H9 (cell line): ENCODE data around the gene AGK. TPM values are rescaled to one million over a fixed set of nuclear protein-coding genes. Genes with fewer than 3 reads are reported as not detected.

Source experiments
- DNase-seq: peaks from one replicate; pipeline ENCODE4 v3.0.0-alpha.2; 2017
- H2AFZ ChIP-seq: one replicate; pipeline ENCODE4 v1.6.1; 2013; ENCODE audit warnings: mild to moderate bottlenecking, low read length, control low read depth, moderate library complexity
- H2AK5ac ChIP-seq: 2 replicates; pipeline ENCODE4 v1.6.1; 2013; ENCODE audit warnings: low read length, control low read depth, mixed read lengths; ENCODE audit not compliant: insufficient read length
- H2BK120ac ChIP-seq: one replicate; pipeline ENCODE4 v1.6.1; 2013; ENCODE audit warnings: low read depth, mild to moderate bottlenecking, low read length, control low read depth, inconsistent platforms; ENCODE audit not compliant: poor library complexity, severe bottlenecking
- H2BK12ac ChIP-seq: 2 replicates; pipeline ENCODE4 v1.6.1; 2013; ENCODE audit warnings: low read length, control low read depth, mixed read lengths, low read depth; ENCODE audit not compliant: insufficient read length
- H2BK15ac ChIP-seq: 2 replicates; pipeline ENCODE4 v1.6.1; 2013; ENCODE audit warnings: low read depth, low read length, control low read depth
- H2BK20ac ChIP-seq: one replicate; pipeline ENCODE4 v1.6.1; 2013; ENCODE audit warnings: low read depth, mild to moderate bottlenecking, low read length, control low read depth, inconsistent platforms; ENCODE audit not compliant: poor library complexity, severe bottlenecking
- H2BK5ac ChIP-seq: 2 replicates; pipeline ENCODE4 v1.6.1; 2013; ENCODE audit warnings: low read length, control low read depth, mixed read lengths; ENCODE audit not compliant: insufficient read length
- H3K14ac ChIP-seq: 2 replicates; pipeline ENCODE4 v1.6.1; 2013; ENCODE audit warnings: low read length, control low read depth; ENCODE audit not compliant: insufficient read depth
- H3K18ac ChIP-seq: 2 replicates; pipeline ENCODE4 v1.6.1; 2013; ENCODE audit warnings: low read depth, mild to moderate bottlenecking, mixed read lengths, low read length, control low read depth; ENCODE audit not compliant: insufficient read length
- H3K23ac ChIP-seq: 2 replicates; pipeline ENCODE4 v1.6.1; 2013; ENCODE audit warnings: low read length, control low read depth, mixed read lengths, low read depth; ENCODE audit not compliant: insufficient read length
- H3K23me2 ChIP-seq: 2 replicates; pipeline ENCODE4 v1.6.1; 2013; ENCODE audit warnings: low read depth, mild to moderate bottlenecking, mixed read lengths, low read length, control low read depth; ENCODE audit not compliant: insufficient read length, poor library complexity, severe bottlenecking
- H3K27ac ChIP-seq: 2 replicates; pipeline ENCODE4 v1.5.1; 2013; ENCODE audit warnings: low read length, control low read depth, mixed read lengths, low read depth; ENCODE audit not compliant: insufficient read length
- H3K27me3 ChIP-seq: 2 replicates; pipeline ENCODE4 v1.6.1; 2013; ENCODE audit warnings: low read length, control low read depth, inconsistent platforms; ENCODE audit not compliant: insufficient read depth
- H3K4ac ChIP-seq: 2 replicates; pipeline ENCODE4 v1.6.1; 2013; ENCODE audit warnings: low read depth, mild to moderate bottlenecking, control low read depth, inconsistent platforms, low read length, moderate library complexity
- H3K4me1 ChIP-seq: 2 replicates; pipeline ENCODE4 v1.6.1; 2013; ENCODE audit warnings: low read length, control low read depth, inconsistent platforms; ENCODE audit not compliant: insufficient read depth
- H3K4me2 ChIP-seq: 2 replicates; pipeline ENCODE4 v1.6.1; 2013; ENCODE audit warnings: low read length, control low read depth, mixed read lengths; ENCODE audit not compliant: insufficient read length, insufficient read depth
- H3K56ac ChIP-seq: 2 replicates; pipeline ENCODE4 v1.6.1; 2013; ENCODE audit warnings: low read depth, mild to moderate bottlenecking, mixed read lengths, low read length, control low read depth; ENCODE audit not compliant: insufficient read length
- H3K79me1 ChIP-seq: 2 replicates; pipeline ENCODE4 v1.6.1; 2013; ENCODE audit warnings: low read depth, mild to moderate bottlenecking, moderate library complexity, low read length, control low read depth, inconsistent platforms; ENCODE audit not compliant: insufficient read depth, poor library complexity, severe bottlenecking
- H3K79me2 ChIP-seq: 2 replicates; pipeline ENCODE4 v1.6.1; 2013; ENCODE audit warnings: low read length, control low read depth, inconsistent platforms; ENCODE audit not compliant: insufficient read depth
- H3K9ac ChIP-seq: 2 replicates; pipeline ENCODE4 v1.6.1; 2013; ENCODE audit warnings: low read length, control low read depth, mixed read lengths; ENCODE audit not compliant: insufficient read length; ENCODE audit errors: extremely low read depth
- H3K9me3 ChIP-seq: one replicate; pipeline ENCODE4 v1.6.1; 2013; ENCODE audit warnings: low read depth, low read length, inconsistent platforms; ENCODE audit not compliant: control insufficient read depth
- H3T11ph ChIP-seq: one replicate; pipeline ENCODE4 v1.6.1; 2013; ENCODE audit warnings: mild to moderate bottlenecking, low read length, control low read depth, inconsistent platforms
- H4K20me1 ChIP-seq: one replicate; pipeline ENCODE4 v1.6.1; 2013; ENCODE audit not compliant: control insufficient read depth, insufficient read length, insufficient read depth
- H4K5ac ChIP-seq: 2 replicates; pipeline ENCODE4 v1.6.1; 2013; ENCODE audit warnings: low read depth, mild to moderate bottlenecking, mixed read lengths, low read length, control low read depth; ENCODE audit not compliant: insufficient read length
- H4K8ac ChIP-seq: replicated peaks from 2 replicates; pipeline ENCODE4 v1.6.1; 2013; ENCODE audit warnings: low read length, control low read depth, mixed read lengths, low read depth; ENCODE audit not compliant: insufficient read length
- H4K91ac ChIP-seq: 2 replicates; pipeline ENCODE4 v1.6.1; 2013; ENCODE audit warnings: low read depth, mild to moderate bottlenecking, moderate library complexity, mixed read lengths, low read length, control low read depth; ENCODE audit not compliant: insufficient read length
- H3K27ac Mint-ChIP-seq, 3 experiments: 2 replicates in 2 of 3; 3 replicates in 1 of 3; pipeline ENCODE4 v1.8.0; 2020 to 2021; ENCODE audit warnings: mixed read lengths in 3 of 3, mild to moderate bottlenecking in 1 of 3, moderate library complexity in 1 of 3
- H3K27me3 Mint-ChIP-seq: 2 replicates; pipeline ENCODE4 v1.8.0; 2021; ENCODE audit warnings: low read depth, mild to moderate bottlenecking, moderate library complexity, mixed read lengths
- H3K36me3 Mint-ChIP-seq, 3 experiments: 2 replicates in 2 of 3; 3 replicates in 1 of 3; pipeline ENCODE4 v1.8.0; 2020 to 2021; ENCODE audit warnings: low read depth in 3 of 3, mixed read lengths in 3 of 3; ENCODE audit not compliant: insufficient read depth in 1 of 3
- H3K4me1 Mint-ChIP-seq, 2 experiments: 2 replicates each; pipeline ENCODE4 v1.8.0; 2020; ENCODE audit warnings: mixed read lengths in 2 of 2
- H3K4me3 Mint-ChIP-seq, 2 experiments: 2 replicates in 1 of 2; 3 replicates in 1 of 2; pipeline ENCODE4 v1.8.0; 2020 to 2021; ENCODE audit warnings: mild to moderate bottlenecking in 2 of 2, mixed read lengths in 2 of 2, moderate library complexity in 1 of 2
- H3K9me3 Mint-ChIP-seq, 2 experiments: 2 replicates in 1 of 2; 3 replicates in 1 of 2; pipeline ENCODE4 v1.8.0; 2020; ENCODE audit warnings: mild to moderate bottlenecking in 2 of 2, mixed read lengths in 2 of 2, moderate library complexity in 1 of 2
- CTCF ChIP-seq: fragments of 200-600 bp; sonication (generic); conservative IDR thresholded peaks from 3 replicates; pipeline ENCODE4 v1.8.0; 2021; ENCODE audit warnings: antibody characterized with exemption, mild to moderate bottlenecking
- WGBS: extraction: QIAGEN DNeasy Blood & Tissue Kit; methylation state at CpG from one replicate; pipeline ENCODE4 v1.1.7; 2013; ENCODE audit warnings: missing lambda C conversion rate, low lambda C conversion rate, mixed read lengths; ENCODE audit not compliant: insufficient read length; ENCODE audit errors: extremely low coverage; 5-methylcytosine and 5-hydroxymethylcytosine counted together
- total RNA-seq: library from RNA; stranded (reverse); gene quantifications from 2 replicates; pipeline ENCODE4 v1.2.1, GENCODE V29; 2021

The AGK gene
- total RNA-seq, 1 experiment from 2014 or later = 35.1 TPM

GRCh38 chr7:141511676-141512396 lies 39.4 kb upstream of the AGK start:
- no peak overlapping the region for H4K8ac ChIP-seq
- H3K23me2 ChIP-seq = peaks cover 11% of the 10 kb centered on the region
- TF ChIP-seq CTCF = no peak
- no peak overlapping the region for H2AFZ ChIP-seq
- H3K4me3 Mint-ChIP-seq = peak overlapping the region; percentile 76 to 80
- peak overlapping the region; percentile 56 for H3K18ac ChIP-seq
- peak overlapping the region in 2 of 3 experiments; percentile 95 to 96; a peak in 4 of 7 replicates for H3K27ac Mint-ChIP-seq
- H3K9me3 Mint-ChIP-seq = peaks cover 15 to 19% of the 10 kb centered on the region in 2 experiments
- H3K14ac ChIP-seq = peak overlapping the region; percentile 79; the same call in 1 of the 2 replicates
- no peak overlapping the region for H2BK5ac ChIP-seq
- no peak overlapping the region for H2BK15ac ChIP-seq
- H3K23ac ChIP-seq = no peak overlapping the region
- WGBS = no CpG with 5 or more reads among the region's 36 CpGs
- no peaks in the 10 kb centered on the region for H4K20me1 ChIP-seq
- H2AK5ac ChIP-seq = no peak overlapping the region
- peaks cover 25 to 36% (median 34%) of the 10 kb centered on the region in 3 experiments for H3K36me3 Mint-ChIP-seq
- H3K4me2 ChIP-seq = peak overlapping the region; percentile 73
- no peak overlapping the region for H3K4ac ChIP-seq
- peak overlapping the region; percentile 43 for H2BK12ac ChIP-seq
- H3K27me3 ChIP-seq = no peaks in the 10 kb centered on the region; the same call in 1 of the 2 replicates
- no peak overlapping the region for H2BK120ac ChIP-seq
- no peak overlapping the region for H3K9ac ChIP-seq
- no peaks in the 10 kb centered on the region for H3K79me1 ChIP-seq
- H3K4me1 ChIP-seq = peaks cover 4% of the 10 kb centered on the region; the same call in 1 of the 2 replicates
- no peak overlapping the region for H3T11ph ChIP-seq
- H3K27me3 Mint-ChIP-seq = peaks cover 18% of the 10 kb centered on the region
- no peak overlapping the region for H2BK20ac ChIP-seq
- H3K79me2 ChIP-seq = no peaks in the 10 kb centered on the region
- peaks cover 16 to 19% of the 10 kb centered on the region in 2 experiments for H3K4me1 Mint-ChIP-seq
- no peak overlapping the region for H4K91ac ChIP-seq
- H3K9me3 ChIP-seq = peaks cover 6% of the 10 kb centered on the region
- no peak overlapping the region for H3K27ac ChIP-seq
- H4K5ac ChIP-seq = no peak overlapping the region
- H3K56ac ChIP-seq = no peak overlapping the region
- DNase-seq = peak; percentile 62
